Right lobe of liver (tissue), 4 donors: Measurements from ENCODE around the gene PTCSC3.

Experiments used
- CTCF ChIP-seq, 4 donors: fragments of 200-600 bp in 3 of 4; fragments of 450-650 bp in 1 of 4; IDR thresholded peaks; one replicate each; pipeline versions ENCODE4 v1.5.1 to v1.8.0; 2016 to 2022; ENCODE audit warnings: antibody characterized with exemption in 4 of 4, mild to moderate bottlenecking in 2 of 4
- POLR2A ChIP-seq: fragments of 450-650 bp; IDR thresholded peaks from one replicate; pipeline ENCODE4 v1.6.1; 2017; ENCODE audit warnings: antibody characterized with exemption, mild to moderate bottlenecking
- donor health status: DM: no; HTN: no; CAD: no.
- donor health status: DM: no; HTN: no; CAD: no.
- donor health status: DM: no; HTN: yes; CAD: no.

- TF ChIP-seq POLR2A, result no peak
- TF ChIP-seq CTCF (IDR thresholded peaks at IDR 0.05), result no peak
These were observed 1.6 kb downstream of the PTCSC3 start for GRCh38 chr14:36174767-36175424.
